ENCODE results near the gene CAPN14. TPM values are rescaled to one million over a fixed set of nuclear protein-coding genes. Genes with fewer than 3 reads are reported as not detected.

CAPN14 gene
- total and polyA plus RNA-seq, 8 donors = 0.20 to 0.38 (median 0.25) TPM

- H3K9me3 ChIP-seq = no peaks in the 10 kb centered on the region
- H3K4me1 ChIP-seq = no peaks in the 10 kb centered on the region
- intact Hi-C loops (cut with DNase I) = no loop called here
- no peak for ATAC-seq
- TF ChIP-seq CTCF (IDR thresholded peaks at IDR 0.05) = no peak
- H3K27me3 ChIP-seq = no peaks in the 10 kb centered on the region
- DNase-seq = no peak
- H3K36me3 ChIP-seq = no peaks in the 10 kb centered on the region
- no peak overlapping the region for H3K4me3 ChIP-seq
- no peak overlapping the region for H3K27ac ChIP-seq
Observed at GRCh38 chr2:31243053-31243452, 25.7 kb upstream of the CAPN14 start.

- ATAC-seq (no peak), DNase-seq (no peak)
- no peak for TF ChIP-seq CTCF (IDR thresholded peaks at IDR 0.05)
- no peak overlapping the region for H3K27ac ChIP-seq
- no peaks in the 10 kb centered on the region for H3K9me3 ChIP-seq
- intact Hi-C loops (cut with DNase I) = no loop called here
- H3K4me1 ChIP-seq = no peaks in the 10 kb centered on the region
- no peaks in the 10 kb centered on the region for H3K36me3 ChIP-seq
- no peaks in the 10 kb centered on the region for H3K27me3 ChIP-seq
- no peak overlapping the region for H3K4me3 ChIP-seq
Observed at GRCh38 chr2:31241625-31242270, 24.4 kb upstream of the CAPN14 start.

- H3K4me1 ChIP-seq = no peaks in the 10 kb centered on the region
- no peaks in the 10 kb centered on the region for H3K9me3 ChIP-seq
- no peak overlapping the region for H3K4me3 ChIP-seq
- intact Hi-C loops (cut with DNase I) = no loop called here
- H3K27ac ChIP-seq = peak overlapping the region in 1 of 2 donors; percentile 44
- no peaks in the 10 kb centered on the region for H3K36me3 ChIP-seq
- DNase-seq = no peak
- no peak for ATAC-seq
- no peak for TF ChIP-seq CTCF (IDR thresholded peaks at IDR 0.05)
- H3K27me3 ChIP-seq = no peaks in the 10 kb centered on the region
Observed at GRCh38 chr2:31240381-31241365, 23.4 kb upstream of the CAPN14 start.

- H3K27me3 ChIP-seq = no peaks in the 10 kb centered on the region
- H3K4me1 ChIP-seq = peaks cover under 1 to 3% of the 10 kb centered on the region in 2 donors
- intact Hi-C loops (cut with DNase I) = no loop called here
- no peak overlapping the region for H3K4me3 ChIP-seq
- no peaks in the 10 kb centered on the region for H3K36me3 ChIP-seq
- ATAC-seq = peak; percentile 34
- no peaks in the 10 kb centered on the region for H3K9me3 ChIP-seq
- no peak for DNase-seq
- TF ChIP-seq CTCF (IDR thresholded peaks at IDR 0.05) = no peak
- H3K27ac ChIP-seq = peak overlapping the region in 1 of 2 donors; percentile 4
Observed at GRCh38 chr2:31239593-31240177, 22.4 kb upstream of the CAPN14 start.

Measured in left lung (tissue), 10 donors.